ENCODE results near the gene CABP2. TPM values are rescaled to one million over a fixed set of nuclear protein-coding genes. Genes with fewer than 3 reads are reported as not detected.

The CABP2 gene
- total and polyA plus RNA-seq, 4 donors: 0.22 TPM; not detected in 3

DNA sequence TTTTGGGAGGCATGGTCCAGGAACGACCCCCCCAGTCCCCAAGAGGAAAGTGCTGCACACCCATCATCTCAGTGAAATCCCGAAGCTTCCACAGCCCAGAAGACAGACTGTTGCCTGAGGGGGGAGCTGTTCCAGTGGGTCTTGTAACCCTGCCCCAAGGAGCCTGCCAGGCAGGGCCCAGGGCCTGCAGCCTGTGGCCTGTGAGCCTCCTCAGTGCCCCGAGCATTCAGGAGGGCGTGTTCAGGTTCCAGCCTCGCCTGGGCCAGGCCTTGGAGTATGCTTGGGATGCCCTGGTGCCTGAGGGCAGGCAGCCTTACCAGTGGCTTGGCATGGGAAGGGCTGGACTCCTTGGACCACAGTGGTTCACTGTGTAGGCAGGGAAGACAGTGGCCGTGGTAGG is 18.0 kb upstream of the CABP2 start:
- H3K9me3 ChIP-seq (ENCODE audit: control insufficient read depth, insufficient read depth, low read length): no peaks in the 10 kb centered on the region
- no peak overlapping the region for H3K27ac ChIP-seq (ENCODE audit: low read depth, low read length)
- H3K4me3 ChIP-seq (ENCODE audit: low read depth, low read length): no peak overlapping the region
- no peaks in the 10 kb centered on the region for H3K36me3 ChIP-seq (ENCODE audit: control insufficient read depth, insufficient read depth, low read length)
- DNase-seq (ENCODE audit: low read depth in 4 of 6, low spot score in 6 of 6): no peak
- H3K4me1 ChIP-seq (ENCODE audit: control insufficient read depth, insufficient read depth, low read length): peaks cover 5% of the 10 kb centered on the region
- no peaks in the 10 kb centered on the region for H3K27me3 ChIP-seq (ENCODE audit: control insufficient read depth, insufficient read depth, low read length)
- 90% methylated on average over 5 of the region's 6 CpGs for WGBS (ENCODE audit: insufficient coverage)

DNA sequence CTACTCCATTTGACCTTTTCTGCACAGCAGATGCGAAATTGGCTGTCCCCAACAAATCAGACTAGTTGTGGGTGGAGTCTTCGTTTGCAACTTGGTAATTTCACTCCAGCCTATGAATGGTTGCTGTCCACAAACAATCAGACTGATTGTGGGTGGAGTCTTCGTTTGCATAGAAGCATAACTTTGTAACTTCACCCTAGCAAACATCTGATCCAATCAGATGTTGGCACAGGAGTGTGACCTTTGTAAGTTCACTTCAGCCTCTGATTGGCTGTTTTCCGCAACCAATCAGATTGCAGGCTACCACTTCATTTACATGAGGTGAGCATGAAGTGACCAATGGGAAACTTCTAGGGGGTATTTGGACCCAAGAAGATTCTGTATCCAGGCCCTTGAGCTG is 16.3 kb upstream of the CABP2 start:
- WGBS (ENCODE audit: insufficient coverage): no CpG with 5 or more reads among the region's 4 CpGs
- no peak overlapping the region for H3K4me3 ChIP-seq (ENCODE audit: low read depth, low read length)

GRCh38 chr11:67538823-67539505 is 15.7 kb upstream of the CABP2 start:
- H3K27me3 ChIP-seq (ENCODE audit: control insufficient read depth, insufficient read depth, low read length): no peaks in the 10 kb centered on the region
- no peak overlapping the region for H3K4me3 ChIP-seq (ENCODE audit: low read depth, low read length)
- H3K36me3 ChIP-seq (ENCODE audit: control insufficient read depth, insufficient read depth, low read length): no peaks in the 10 kb centered on the region
- H3K27ac ChIP-seq (ENCODE audit: low read depth, low read length): no peak overlapping the region
- H3K4me1 ChIP-seq (ENCODE audit: control insufficient read depth, insufficient read depth, low read length): no peaks in the 10 kb centered on the region
- DNase-seq (ENCODE audit: low read depth in 4 of 6, low spot score in 6 of 6): no peak
- peaks cover 4% of the 10 kb centered on the region for H3K9me3 ChIP-seq (ENCODE audit: control insufficient read depth, insufficient read depth, low read length)
- 88% methylated on average over 9 of the region's 10 CpGs for WGBS (ENCODE audit: insufficient coverage)

More for the DNA sequence above, 16.3 kb upstream of the CABP2 start:
- H3K27me3 ChIP-seq (ENCODE audit: control insufficient read depth, insufficient read depth, low read length): no peaks in the 10 kb centered on the region
- no peak overlapping the region for H3K27ac ChIP-seq (ENCODE audit: low read depth, low read length)
- no peaks in the 10 kb centered on the region for H3K36me3 ChIP-seq (ENCODE audit: control insufficient read depth, insufficient read depth, low read length)
- no peak for DNase-seq (ENCODE audit: low read depth in 4 of 6, low spot score in 6 of 6)
- no peaks in the 10 kb centered on the region for H3K4me1 ChIP-seq (ENCODE audit: control insufficient read depth, insufficient read depth, low read length)
- peaks cover 3% of the 10 kb centered on the region for H3K9me3 ChIP-seq (ENCODE audit: control insufficient read depth, insufficient read depth, low read length)

DNA sequence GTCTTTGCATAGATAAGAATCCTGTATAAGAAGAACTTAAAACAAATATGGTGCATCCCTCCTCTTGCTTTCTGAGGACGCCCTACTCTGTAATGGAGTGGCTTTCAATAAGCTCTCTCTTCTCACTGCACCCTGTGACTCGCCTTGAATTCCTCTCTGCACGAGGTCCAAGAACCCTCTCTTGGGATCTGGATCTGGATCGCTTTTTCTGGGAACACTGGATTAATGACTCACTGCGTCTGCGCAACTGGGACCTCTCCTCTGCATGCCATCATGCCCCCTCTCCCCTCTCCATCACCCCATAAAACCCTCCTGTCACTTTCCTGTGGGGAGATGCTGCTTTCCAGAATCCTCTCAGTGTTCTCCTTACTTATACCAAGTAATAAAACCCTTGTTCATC is 15.1 kb upstream of the CABP2 start:
- no peak overlapping the region for H3K4me3 ChIP-seq (ENCODE audit: low read depth, low read length)
- 78% methylated on average over 5 of the region's 6 CpGs for WGBS (ENCODE audit: insufficient coverage)
- no peak overlapping the region for H3K27ac ChIP-seq (ENCODE audit: low read depth, low read length)
- no peaks in the 10 kb centered on the region for H3K36me3 ChIP-seq (ENCODE audit: control insufficient read depth, insufficient read depth, low read length)
- DNase-seq (ENCODE audit: low read depth in 4 of 6, low spot score in 6 of 6): no peak
- no peaks in the 10 kb centered on the region for H3K27me3 ChIP-seq (ENCODE audit: control insufficient read depth, insufficient read depth, low read length)
- peaks cover 4% of the 10 kb centered on the region for H3K9me3 ChIP-seq (ENCODE audit: control insufficient read depth, insufficient read depth, low read length)
- no peaks in the 10 kb centered on the region for H3K4me1 ChIP-seq (ENCODE audit: control insufficient read depth, insufficient read depth, low read length)

DNA sequence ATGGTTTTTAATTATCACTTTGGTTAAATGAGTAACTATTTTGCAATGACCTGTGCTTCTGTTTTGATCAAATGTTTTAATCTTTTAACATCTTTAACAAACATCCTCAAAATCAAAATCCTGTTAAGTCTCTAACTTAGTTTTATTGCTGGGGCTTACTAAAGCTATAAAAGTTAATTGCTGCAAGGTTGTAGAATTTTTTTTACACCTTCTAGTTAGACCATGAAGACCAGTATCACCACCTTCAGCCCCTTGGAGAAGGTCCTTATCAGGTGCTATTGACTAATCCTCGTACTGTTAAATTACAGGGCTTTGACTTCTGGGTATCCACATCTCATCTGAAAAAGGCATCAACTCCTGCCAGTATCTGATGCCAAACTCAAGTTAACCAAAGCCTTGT is 12.3 kb upstream of the CABP2 start:
- Histone ChIP-seq H3K27ac (ENCODE audit: low read depth, low read length) (no peak overlapping the region), H3K36me3 (ENCODE audit: control insufficient read depth, insufficient read depth, low read length) (no peaks in the 10 kb centered on the region), H3K4me3 (ENCODE audit: low read depth, low read length) (no peak overlapping the region), H3K4me1 (ENCODE audit: control insufficient read depth, insufficient read depth, low read length) (no peaks in the 10 kb centered on the region), H3K9me3 (ENCODE audit: control insufficient read depth, insufficient read depth, low read length) (peaks cover 4% of the 10 kb centered on the region), H3K27me3 (ENCODE audit: control insufficient read depth, insufficient read depth, low read length) (no peaks in the 10 kb centered on the region)
- 71% methylated on average over 1 of the region's 1 CpG for WGBS (ENCODE audit: insufficient coverage)
- DNase-seq (ENCODE audit: low read depth in 4 of 6, low spot score in 6 of 6): no peak

DNA sequence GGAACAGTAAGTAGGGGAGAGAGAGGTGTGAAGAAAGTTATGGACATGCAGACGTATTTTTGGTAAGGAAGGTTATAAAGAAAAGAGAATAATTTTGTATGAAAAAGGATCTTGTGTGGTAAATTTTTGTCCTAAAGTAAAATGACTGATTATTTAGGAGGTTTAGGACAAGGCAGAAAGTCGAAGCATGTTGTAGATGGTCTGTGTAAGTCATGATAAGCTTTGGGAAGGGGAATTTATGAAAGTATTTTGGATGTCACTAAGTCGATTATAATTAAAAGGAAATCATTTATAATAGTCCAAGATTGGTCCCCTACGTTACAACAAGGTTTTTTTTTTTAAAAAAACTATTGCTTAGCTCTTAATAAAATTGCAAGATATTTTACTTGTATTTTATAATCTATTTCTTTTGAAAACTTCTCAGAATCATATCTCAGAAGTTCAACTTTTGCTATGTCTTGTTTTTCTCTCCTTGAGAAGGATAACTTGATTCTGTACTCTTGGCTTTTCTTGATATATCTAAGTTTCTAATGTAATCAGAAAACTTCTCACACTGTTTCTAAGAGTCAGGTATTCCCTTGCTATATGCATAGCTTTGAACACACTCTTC is 10.9 kb upstream of the CABP2 start:
- no peak for DNase-seq (ENCODE audit: low read depth in 4 of 6, low spot score in 6 of 6)
- H3K36me3 ChIP-seq (ENCODE audit: control insufficient read depth, insufficient read depth, low read length): no peaks in the 10 kb centered on the region
- no peak overlapping the region for H3K4me3 ChIP-seq (ENCODE audit: low read depth, low read length)
- 89% methylated on average over 1 of the region's 4 CpGs for WGBS (ENCODE audit: insufficient coverage)
- no peaks in the 10 kb centered on the region for H3K4me1 ChIP-seq (ENCODE audit: control insufficient read depth, insufficient read depth, low read length)
- H3K27me3 ChIP-seq (ENCODE audit: control insufficient read depth, insufficient read depth, low read length): no peaks in the 10 kb centered on the region
- peaks cover 4% of the 10 kb centered on the region for H3K9me3 ChIP-seq (ENCODE audit: control insufficient read depth, insufficient read depth, low read length)
- no peak overlapping the region for H3K27ac ChIP-seq (ENCODE audit: low read depth, low read length)

DNA sequence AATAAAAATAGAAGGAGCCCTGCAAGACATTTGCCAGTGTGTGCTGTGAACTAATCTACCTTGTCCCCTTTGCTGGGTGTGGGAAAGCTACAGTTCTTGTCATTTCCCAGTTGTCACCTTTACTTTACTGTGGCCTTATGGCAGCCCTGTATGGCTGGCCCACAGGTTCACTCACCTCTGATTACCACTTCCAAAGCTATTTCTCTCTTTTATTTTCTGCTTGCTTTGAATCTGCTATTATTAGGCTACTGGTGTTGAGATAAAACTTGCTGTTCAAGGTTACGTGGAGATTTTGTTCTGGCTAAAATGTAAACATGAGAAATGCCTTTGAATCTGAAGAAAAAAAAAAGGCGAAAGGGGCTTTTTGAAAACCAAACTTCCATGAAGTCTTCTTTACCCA is 9.6 kb upstream of the CABP2 start:
- H3K4me1 ChIP-seq (ENCODE audit: control insufficient read depth, insufficient read depth, low read length): no peaks in the 10 kb centered on the region
- WGBS (ENCODE audit: insufficient coverage): 92% methylated on average over 2 of the region's 2 CpGs
- no peak overlapping the region for H3K27ac ChIP-seq (ENCODE audit: low read depth, low read length)
- H3K9me3 ChIP-seq (ENCODE audit: control insufficient read depth, insufficient read depth, low read length): peaks cover 4% of the 10 kb centered on the region
- H3K27me3 ChIP-seq (ENCODE audit: control insufficient read depth, insufficient read depth, low read length): no peaks in the 10 kb centered on the region
- DNase-seq (ENCODE audit: low read depth in 4 of 6, low spot score in 6 of 6): no peak
- no peaks in the 10 kb centered on the region for H3K36me3 ChIP-seq (ENCODE audit: control insufficient read depth, insufficient read depth, low read length)
- no peak overlapping the region for H3K4me3 ChIP-seq (ENCODE audit: low read depth, low read length)

- H3K4me3 ChIP-seq (ENCODE audit: low read depth, low read length): no peak overlapping the region
- no peaks in the 10 kb centered on the region for H3K27me3 ChIP-seq (ENCODE audit: control insufficient read depth, insufficient read depth, low read length)
- H3K36me3 ChIP-seq (ENCODE audit: control insufficient read depth, insufficient read depth, low read length): no peaks in the 10 kb centered on the region
- H3K4me1 ChIP-seq (ENCODE audit: control insufficient read depth, insufficient read depth, low read length): no peaks in the 10 kb centered on the region
- H3K27ac ChIP-seq (ENCODE audit: low read depth, low read length): no peak overlapping the region
- H3K9me3 ChIP-seq (ENCODE audit: control insufficient read depth, insufficient read depth, low read length): peaks cover 4% of the 10 kb centered on the region
- 78% methylated on average over 3 of the region's 5 CpGs for WGBS (ENCODE audit: insufficient coverage)
- DNase-seq (ENCODE audit: low read depth in 4 of 6, low spot score in 6 of 6): peak in 1 of 6 donors; percentile 11
Observed at GRCh38 chr11:67530282-67530592, 7.0 kb upstream of the CABP2 start.

DNA sequence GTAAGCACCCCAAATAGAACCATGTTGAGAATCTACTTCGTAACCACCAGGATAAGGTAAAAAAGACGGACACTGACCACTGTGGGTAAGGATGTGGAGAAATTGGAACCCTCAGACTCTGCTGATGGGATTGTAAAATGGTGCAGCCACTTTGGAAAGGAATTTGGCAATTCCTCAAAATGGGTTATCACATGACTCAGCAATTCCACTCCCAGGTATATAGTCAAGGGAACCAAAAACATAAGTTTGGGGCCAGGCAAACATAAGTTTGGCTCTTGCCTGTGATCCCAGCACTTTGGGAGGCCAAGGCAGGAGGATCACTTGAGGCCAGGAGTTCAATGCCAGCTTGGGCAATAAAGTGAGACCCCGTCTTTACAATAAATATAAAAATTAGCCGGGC is 5.1 kb upstream of the CABP2 start:
- Histone ChIP-seq H3K9me3 (ENCODE audit: control insufficient read depth, insufficient read depth, low read length) (no peaks in the 10 kb centered on the region), H3K27me3 (ENCODE audit: control insufficient read depth, insufficient read depth, low read length) (no peaks in the 10 kb centered on the region), H3K4me1 (ENCODE audit: control insufficient read depth, insufficient read depth, low read length) (peaks cover 7% of the 10 kb centered on the region), H3K36me3 (ENCODE audit: control insufficient read depth, insufficient read depth, low read length) (no peaks in the 10 kb centered on the region), H3K27ac (ENCODE audit: low read depth, low read length) (no peak overlapping the region), H3K4me3 (ENCODE audit: low read depth, low read length) (no peak overlapping the region)
- 75% methylated on average over 2 of the region's 4 CpGs for WGBS (ENCODE audit: insufficient coverage)
- no peak for DNase-seq (ENCODE audit: low read depth in 4 of 6, low spot score in 6 of 6)

DNA sequence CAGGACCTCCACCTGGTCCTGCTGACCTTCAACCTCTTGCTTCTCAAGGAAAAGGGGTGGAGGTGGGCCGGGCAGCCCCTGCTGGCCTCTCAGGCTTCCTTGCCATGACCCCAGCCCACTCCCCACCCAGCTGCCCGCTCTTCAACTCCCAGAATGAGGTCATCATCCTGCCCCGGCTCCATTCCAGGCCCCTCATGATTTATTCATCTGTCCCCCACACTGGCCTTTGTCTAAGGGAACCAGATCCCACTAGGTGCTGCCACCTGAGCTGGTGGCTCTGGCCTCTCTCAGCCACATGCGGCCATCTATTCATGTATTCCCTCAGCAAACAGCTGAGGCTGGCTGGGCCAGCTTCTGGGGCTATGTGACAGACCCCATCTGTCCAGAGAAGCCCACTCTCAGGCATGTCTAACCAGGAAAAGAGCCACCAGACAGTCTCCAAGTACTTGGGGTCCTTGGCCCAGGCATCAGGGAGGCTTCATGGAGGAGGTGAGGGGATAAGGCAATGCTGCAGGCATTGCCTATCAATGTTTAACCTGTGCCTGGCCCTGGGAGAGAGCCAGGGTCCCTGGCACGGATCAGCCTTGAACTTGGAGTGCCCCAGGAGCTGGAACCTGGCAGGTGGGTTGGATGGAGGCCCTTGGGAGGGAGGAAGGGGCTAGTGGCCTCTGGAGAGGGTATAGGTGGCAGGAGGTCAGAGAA is 2.2 kb upstream of the CABP2 start:
- 49% methylated on average over 4 of the region's 5 CpGs for WGBS (ENCODE audit: insufficient coverage)

More for the DNA sequence above, 2.2 kb upstream of the CABP2 start:
- DNase-seq (ENCODE audit: low read depth in 4 of 6, low spot score in 6 of 6): no peak
- Histone ChIP-seq H3K9me3 (ENCODE audit: control insufficient read depth, insufficient read depth, low read length) (no peaks in the 10 kb centered on the region), H3K27ac (ENCODE audit: low read depth, low read length) (no peak overlapping the region), H3K36me3 (ENCODE audit: control insufficient read depth, insufficient read depth, low read length) (no peaks in the 10 kb centered on the region), H3K4me1 (ENCODE audit: control insufficient read depth, insufficient read depth, low read length) (peaks cover 7% of the 10 kb centered on the region), H3K4me3 (ENCODE audit: low read depth, low read length) (no peak overlapping the region), H3K27me3 (ENCODE audit: control insufficient read depth, insufficient read depth, low read length) (no peaks in the 10 kb centered on the region)

Measured in spinal cord (tissue), 10 donors.